ENCODE measurements around the gene RANBP3L.
"Not testable (repeated sequence)": the region's sequence is repeated elsewhere in the genome, so short reads cannot be mapped to it uniquely, and the experiment has no call there.

Gene RANBP3L, protein sequence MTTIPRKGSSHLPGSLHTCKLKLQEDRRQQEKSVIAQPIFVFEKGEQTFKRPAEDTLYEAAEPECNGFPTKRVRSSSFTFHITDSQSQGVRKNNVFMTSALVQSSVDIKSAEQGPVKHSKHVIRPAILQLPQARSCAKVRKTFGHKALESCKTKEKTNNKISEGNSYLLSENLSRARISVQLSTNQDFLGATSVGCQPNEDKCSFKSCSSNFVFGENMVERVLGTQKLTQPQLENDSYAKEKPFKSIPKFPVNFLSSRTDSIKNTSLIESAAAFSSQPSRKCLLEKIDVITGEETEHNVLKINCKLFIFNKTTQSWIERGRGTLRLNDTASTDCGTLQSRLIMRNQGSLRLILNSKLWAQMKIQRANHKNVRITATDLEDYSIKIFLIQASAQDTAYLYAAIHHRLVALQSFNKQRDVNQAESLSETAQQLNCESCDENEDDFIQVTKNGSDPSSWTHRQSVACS

DNA sequence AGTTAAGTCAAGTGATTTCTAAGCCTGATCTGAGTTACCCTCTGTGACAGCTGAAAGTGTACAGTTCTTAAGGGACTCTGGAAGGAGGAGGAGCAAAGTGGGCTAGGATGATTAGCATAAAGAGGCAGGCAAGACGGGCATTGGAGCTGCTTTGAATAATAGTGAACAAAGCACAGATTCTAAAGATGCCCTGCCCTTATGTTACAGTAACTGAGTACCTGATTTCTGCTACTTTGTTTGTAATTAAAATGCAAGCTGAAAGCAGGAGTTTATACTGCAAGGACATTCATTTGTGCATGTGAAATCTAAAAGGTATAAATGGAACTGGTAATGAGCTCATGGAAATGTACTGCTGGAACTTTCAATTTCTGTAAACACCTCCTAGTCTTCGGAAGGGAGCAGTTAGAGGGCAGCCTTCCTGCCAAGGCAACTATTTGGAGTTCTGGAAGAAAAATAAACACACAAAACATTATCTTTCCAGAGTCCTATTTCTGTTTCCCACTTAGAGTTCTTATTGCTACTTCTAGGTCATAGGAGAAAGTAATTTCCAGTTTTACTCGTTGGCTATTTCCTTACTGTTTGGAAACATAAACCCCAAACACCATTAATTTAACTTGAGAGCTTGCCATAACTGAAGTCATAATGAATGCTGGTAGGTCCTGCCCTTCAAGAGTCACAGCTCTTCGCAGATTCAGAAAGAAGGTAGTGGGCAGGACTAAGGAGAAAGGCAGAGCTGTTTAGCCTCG is at the start of gene RANBP3L:
Gene RANBP3L, minus strand, starts transcription at position 45 of the 746 bp plus-strand sequence. CDS start 486 bp downstream, outside the sequence.
- FAIRE-seq (peak; percentile 9), DNase-seq (ENCODE audit: low spot score) (no peak)

DNA sequence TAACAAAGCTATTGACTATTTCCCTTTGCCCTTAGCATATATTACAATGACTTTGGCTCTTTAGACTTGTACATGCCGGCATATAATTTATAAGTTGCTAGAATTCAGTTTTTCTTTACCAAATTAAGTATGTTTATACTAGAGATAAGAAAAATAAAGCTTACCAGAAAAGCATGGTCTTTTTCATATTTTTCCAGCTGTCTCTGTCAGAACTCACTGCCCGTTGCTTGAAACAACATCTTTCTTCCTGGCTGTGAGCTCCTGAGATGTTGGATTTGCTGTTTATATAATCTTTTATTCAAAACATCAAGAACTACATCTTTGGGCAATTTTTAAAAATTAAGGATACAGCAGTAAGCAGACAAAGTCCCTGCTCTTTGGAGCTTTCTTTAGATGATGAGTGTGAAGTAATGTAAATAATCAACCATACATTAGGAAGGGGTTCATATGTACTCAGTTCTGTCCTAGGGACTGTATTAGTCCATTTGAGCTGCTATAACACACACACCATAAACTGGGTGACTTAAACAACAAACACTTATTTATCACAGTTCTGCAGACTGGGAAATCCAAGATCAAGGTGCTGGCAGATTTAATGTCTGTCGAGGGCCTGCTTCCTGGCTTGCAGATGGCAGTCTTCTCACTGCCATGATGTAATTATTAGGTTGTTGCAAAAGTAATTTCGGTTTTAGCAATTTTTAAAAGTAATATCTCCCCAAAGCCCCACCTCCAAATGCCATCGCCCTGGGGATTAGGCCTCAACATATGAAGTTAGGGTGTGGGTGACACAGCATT is 45.4 kb upstream of the RANBP3L start:
- FAIRE-seq (peak; percentile 86), DNase-seq (ENCODE audit: low spot score) (no peak)

DNA sequence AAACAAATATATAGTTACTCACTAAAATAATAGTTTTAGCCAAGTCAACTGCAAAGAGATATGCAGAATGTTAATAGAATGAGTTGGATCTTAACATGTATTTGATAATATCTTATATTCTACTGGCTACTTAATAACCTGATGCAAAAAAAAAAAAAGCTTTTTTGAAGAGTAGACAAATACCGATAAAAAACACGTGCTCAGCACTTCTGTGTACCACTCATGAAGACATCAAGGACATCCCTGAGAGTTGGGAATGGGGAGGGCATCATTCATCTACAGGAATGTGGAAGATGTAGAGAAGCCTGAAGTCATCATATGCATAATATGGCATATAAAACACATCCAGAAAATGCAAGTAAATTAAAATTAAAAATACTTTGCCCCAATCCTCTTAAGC is 43.2 kb upstream of the RANBP3L start:
- DNase-seq (ENCODE audit: low spot score) (no peak), FAIRE-seq (no peak)

DNA sequence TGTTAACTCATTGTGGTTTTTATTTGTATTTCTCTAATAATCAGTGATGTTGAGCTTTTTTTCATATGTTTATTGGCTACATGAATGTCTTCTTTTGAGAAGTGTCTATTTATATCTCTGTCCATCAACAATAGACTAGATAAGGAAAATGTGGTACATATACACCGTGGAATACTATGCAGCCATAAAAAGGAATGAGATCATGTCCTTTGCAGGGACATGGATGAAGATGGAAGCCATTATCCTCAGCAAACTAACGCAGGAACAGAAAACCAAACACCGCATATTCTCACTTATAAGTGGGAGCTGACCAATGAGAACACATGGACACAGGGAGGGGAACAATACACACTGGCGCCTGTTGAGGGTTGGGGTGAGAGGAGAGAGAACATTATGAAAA is 40.0 kb upstream of the RANBP3L start:
- not testable (repeated sequence) for FAIRE-seq; DNase-seq (ENCODE audit: low spot score)

DNA sequence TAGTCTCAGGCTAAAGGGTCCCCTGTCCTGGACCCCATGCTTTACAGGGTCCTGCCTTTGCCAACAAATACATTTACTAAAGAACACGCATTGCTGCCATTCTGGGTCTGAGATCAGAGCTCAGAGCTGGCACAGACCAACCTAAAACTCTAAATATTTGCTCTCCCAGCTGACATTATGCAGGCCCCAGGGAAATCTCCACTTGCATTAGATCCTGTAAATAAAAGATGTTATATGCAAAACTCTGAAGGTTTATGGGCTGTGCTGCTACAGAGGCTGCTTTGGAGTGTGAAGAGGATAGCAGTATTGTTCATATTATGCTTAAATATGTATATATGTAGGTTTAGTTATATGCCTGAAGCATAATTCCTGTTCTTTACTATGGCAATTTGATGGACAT is 35.9 kb upstream of the RANBP3L start:
- FAIRE-seq (no peak), DNase-seq (ENCODE audit: low spot score) (no peak)

DNA sequence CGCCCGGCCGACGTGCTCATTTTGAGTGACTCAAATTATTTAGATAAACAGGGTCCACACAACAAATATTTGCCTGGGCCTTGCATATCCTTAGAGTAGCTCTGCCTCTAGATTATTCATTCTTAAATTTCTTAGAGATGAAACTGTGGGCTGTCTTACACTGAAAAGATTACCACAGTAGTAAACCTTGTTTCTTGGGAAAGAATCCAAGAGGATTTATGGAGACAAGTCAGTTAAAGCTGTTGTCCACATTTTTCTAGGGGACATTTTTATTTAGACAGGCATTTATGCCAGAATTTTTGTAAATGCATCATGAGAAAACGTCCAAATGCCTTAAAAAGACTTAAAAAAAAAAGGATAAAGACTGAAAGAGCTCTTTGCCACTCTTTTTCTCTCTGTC is 32.6 kb upstream of the RANBP3L start:
- DNase-seq (ENCODE audit: low spot score) (no peak), FAIRE-seq (no peak)

DNA sequence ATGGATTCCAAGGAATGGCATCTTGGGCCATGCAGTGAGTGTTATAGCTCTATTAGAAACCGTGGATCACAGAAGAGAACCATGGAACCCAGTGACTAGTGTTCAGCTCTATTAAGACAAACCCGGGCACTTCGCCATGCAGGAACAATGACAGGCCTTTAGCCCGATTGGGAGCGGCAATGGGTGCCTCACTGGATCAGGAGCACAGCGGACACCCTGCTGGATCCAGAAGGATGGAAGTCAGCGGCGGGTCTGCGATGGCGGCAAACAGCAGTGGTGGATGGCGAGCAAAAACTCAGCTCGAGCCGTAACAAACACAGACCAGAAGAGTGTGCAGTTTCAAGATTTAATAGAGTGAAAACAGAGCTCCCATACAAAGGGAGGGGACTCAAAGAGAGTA is 31.0 kb upstream of the RANBP3L start:
- DNase-seq (ENCODE audit: low spot score); FAIRE-seq: not testable (repeated sequence)

DNA sequence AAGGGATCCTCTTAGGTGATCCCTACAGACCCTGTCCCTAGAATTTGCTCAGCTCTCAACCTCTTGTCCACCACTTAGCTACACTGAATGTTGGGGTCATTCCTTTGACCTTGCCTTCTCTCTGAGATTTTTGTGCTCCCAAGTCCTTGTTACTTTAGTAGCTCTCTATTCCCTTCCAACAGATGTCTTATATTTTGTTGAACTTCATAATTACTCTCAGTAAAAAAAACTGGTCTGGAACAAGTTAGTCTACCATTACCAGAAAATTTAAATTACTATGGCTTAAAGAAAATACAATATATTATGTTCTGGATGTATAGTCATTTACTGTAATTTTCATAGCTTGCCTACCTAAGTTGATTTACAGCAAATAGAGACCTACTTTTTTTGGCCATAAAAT is 23.5 kb upstream of the RANBP3L start:
- FAIRE-seq (no peak), DNase-seq (ENCODE audit: low spot score) (no peak)

DNA sequence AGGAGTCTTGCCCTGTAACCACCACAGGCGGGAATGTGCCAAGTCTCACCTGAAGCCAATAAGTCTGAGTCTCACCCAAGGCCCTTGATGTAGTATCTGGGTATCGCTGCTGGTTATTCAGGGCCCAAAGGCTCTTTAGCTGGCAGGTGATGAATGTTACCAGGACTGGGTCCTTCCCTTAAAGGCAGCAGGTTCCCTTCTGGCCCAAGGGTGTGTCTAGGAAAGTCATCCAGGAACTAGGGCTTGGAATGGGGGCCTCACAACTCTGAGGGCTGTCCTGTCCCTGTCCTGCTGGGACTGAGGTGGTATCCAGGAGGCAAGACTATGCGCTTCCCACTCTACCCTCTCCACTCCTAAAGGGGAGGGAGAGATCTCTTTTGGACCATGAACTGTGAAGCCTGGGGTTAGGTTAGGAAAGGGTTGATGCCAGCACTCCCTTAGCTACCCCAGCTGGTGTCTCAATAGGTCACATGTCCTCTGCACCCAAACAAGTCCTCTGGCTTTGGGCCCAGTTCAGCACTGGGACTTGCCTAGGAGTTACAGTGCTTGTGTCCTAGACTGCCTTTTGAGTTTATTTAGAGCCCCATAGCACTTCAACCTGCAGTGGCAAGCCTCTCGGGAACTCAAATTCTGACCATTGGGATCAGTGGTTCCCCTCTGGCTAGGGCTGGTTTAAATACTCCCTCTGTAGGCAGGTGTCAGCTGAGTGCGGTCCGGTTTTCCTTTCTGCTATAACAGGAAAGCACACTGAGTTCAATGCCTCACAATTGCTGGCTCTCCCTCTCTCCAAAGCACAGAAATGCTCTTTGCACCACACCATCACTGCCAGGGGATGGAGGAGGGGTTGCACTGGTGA is 22.5 kb upstream of the RANBP3L start:
- peak; percentile 80 for FAIRE-seq

DNA sequence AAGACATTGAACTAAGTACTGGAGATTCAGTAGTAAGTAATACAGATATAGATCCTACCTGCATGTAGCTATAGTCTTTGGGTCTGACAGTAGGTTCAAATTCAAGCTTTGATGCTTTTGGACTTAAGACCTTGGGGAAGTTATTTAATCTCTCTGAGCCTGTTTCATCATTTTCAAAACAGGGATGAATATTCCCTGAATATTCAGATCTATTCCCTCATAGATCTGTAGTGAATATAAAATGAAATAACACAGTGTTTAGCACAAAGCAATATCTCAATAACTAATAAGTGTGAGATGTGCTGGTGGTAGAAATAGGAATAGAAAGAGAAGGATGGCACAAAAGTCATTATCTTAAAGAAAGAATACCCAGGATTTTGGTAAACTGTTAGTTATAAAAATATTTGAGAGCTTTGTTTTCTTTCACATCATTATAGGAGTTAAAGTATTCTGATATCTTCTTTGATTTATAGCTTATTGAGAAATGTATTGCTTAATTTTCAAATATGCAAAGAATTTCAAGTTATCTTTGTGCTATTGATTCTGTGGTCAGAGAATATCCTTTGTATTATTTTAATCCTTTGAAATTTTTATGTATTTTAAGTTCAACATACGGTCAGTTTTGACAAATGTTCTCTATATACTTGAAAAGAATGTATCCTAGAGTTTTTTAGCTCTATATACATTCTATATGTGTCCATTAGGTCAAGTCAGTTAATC is 11.4 kb upstream of the RANBP3L start:
- no peak for DNase-seq (ENCODE audit: low spot score)
- FAIRE-seq: peak; percentile 73

More for the DNA sequence above, 22.5 kb upstream of the RANBP3L start:
- no peak for DNase-seq (ENCODE audit: low spot score)

DNA sequence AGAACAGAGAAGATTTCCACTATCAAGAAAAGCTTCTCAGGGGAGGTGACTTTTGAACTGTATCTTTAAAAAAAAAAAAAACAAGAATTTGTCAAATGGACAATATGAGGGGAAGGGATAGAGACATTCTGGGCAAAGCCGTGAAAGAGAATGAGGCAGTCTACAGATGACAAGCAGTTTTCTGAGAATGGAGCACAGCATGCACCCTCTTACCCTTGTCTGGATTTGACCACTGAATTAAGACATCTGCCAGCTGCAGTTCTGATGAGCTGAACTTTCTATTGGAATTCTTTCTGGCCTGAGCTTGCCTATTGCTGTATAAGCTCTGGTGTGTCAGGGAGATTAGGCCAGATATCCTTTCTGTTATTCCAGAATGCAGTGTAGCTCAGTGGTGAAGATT is 10.3 kb upstream of the RANBP3L start:
- DNase-seq (ENCODE audit: low spot score) (no peak), FAIRE-seq (no peak)

DNA sequence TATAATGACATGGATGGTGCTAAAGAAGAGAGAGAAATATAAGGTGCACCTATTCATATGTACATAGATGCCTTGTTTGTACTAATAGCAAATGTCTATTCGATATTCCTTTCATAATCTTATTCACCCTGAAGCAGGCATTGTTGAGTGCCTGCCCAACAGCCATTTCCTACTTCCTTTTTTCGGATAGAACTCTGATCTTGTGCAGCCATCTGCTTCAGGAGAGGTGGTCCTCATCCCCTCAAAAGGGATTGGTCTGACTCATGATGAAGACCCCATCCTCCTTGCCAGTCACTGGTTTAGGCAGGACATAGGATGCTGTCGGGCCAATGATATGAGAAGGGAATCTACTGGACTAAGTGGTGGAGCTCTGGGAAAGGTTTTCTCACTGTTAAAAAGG is 8.4 kb upstream of the RANBP3L start:
- FAIRE-seq (no peak), DNase-seq (ENCODE audit: low spot score) (no peak)

DNA sequence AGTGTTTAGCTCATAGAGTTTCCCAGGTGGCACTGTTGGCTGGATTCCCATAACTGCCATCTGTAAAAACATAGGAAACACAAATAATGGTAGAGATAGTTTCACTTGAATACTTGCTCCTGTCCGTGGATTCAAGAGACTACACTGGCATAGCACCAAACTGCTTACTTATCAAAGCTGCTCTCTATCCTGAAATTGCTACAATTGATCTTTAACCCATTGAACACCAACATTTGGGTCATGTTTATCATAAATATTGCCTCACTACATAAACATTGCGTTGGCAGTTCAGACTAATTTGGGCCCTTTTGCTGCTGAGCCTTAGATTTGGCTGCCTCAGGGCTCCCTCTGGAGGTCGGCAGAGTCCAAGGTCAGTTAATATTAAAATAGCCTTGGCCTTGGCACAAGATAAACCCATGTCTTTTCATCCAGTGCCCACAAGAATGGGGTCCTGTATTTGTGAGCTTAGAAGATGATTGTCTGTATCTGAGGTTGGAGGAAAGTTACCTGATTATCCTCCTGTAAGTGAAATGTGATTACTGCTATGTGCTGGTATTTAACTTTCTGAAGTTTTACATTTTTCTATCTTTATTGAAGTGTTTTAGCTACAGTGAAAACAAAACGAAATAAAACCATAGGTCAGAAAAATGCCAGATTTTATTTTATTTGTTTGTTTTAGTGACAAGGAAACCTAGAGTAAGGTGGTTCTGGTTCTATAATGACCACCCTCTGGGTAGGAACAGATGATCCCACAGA is 4.0 kb upstream of the RANBP3L start:
- DNase-seq (ENCODE audit: low spot score): peak; percentile 59
- FAIRE-seq: no peak

DNA sequence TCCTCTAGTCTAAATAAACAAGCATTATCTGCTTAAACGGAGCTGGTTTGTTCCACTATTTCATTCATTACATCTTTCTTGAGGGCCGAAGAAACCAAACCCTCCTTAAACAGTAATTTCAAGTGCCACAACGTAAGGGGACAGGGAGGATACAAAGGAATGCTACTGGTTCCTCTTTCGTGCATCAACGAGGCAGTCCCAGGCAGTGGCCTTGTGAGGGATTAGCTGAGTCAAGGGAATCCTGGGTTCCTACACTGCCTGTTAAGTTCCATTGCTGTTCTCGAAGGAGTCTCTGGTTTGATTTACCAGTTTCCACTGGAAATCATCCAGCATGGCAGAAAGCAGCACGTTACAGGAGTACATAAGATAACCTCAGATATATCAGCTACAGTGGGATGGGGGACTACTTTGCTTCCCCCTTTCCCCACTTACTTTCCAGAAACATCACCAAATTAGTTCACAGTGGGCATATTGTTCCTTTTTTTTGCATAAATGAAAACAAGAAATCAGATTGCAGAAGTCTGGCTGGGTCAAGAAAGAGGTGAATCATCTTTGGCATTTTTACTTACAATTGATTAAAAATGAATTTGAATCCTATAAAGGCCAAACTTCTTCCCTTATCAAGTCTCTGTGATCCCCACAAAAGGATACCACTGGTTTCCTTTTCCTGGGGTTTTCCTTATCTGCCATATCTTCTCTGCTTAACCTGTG is 2.5 kb upstream of the RANBP3L start:
- DNase-seq (ENCODE audit: low spot score) (no peak), FAIRE-seq (no peak)

DNA sequence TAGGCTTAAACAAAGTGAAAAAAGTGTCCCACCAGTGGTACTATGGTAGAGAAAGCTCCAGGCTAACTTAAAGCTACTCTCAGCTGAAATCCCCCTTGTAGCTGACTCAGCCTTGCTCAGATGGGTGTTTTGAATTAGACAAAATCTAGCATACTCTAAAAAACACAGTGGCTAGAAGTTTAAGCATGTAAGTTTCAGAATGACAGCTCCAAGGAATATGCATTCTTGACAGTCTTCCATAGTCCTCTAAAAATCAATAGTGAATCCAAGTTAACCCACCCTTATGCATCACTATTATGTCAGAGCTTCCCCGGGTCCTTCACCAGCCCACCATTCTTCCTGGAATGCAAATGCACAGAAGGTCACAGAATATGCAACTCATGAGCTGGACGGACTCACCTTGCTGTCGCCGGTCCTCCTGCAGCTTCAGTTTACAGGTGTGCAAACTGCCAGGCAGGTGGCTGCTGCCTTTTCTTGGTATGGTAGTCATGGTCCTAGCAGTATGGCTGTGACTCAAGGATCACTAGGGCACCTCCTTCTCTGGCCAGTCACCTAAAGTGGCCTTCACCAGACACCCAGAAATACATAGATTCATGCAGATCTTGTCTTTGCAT is 668 bp downstream of the RANBP3L start:
- DNase-seq (ENCODE audit: low spot score) (no peak), FAIRE-seq (no peak)

DNA sequence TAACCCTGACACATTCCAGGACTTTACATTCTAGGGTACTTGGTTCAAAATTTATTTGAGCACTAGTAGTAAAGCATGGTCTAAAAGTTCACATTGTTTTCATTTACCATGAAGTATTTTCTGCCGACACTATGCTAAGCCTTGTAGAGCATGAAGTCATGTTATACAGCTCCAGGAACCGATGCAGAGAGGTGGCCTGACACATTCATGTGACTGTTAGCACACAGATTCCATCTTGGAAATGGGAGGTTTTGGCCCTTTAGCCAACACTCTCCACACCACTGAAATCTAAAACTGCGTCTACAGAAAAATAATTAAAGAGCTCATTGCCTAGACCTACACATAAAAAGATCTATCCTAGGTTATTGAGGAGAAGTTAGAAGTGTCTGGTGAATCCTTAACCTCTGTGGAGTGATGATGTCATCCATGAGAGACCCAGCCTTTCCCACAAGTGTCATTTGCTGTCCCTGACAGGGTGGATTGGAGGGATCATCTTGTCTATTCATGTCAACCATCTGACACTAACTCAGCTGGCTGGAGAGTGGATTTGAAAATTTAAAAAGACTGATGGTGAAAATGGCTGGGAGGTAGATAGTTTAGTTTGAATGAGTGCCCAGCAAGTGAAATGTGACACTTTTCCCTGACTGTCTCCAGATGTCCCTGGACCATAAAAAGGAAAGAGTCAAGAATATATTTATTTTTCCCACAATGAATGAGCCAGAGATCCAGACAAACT is 1.3 kb downstream of the RANBP3L start:
- no peak for DNase-seq (ENCODE audit: low spot score)
- FAIRE-seq: no peak

DNA sequence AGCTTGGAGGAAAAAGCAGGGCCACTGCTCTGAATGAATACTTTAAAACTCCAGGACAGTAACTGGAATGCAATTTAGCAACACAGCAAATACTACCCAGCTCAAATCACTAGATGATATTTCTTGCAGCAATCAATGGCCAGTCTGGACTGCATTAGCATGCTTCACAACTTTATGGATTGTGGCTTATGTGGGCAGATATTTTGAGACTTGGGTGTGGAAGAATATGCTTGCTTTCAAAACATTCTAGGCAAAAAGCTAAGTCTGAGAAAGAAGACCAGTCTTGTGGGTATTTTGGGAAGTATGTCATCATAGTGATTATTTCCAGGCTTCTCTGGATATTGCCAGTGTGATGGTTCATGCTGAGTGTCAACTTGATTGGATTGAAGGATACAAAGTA is 3.1 kb downstream of the RANBP3L start:
- DNase-seq (ENCODE audit: low spot score): no peak
- FAIRE-seq: no peak

DNA sequence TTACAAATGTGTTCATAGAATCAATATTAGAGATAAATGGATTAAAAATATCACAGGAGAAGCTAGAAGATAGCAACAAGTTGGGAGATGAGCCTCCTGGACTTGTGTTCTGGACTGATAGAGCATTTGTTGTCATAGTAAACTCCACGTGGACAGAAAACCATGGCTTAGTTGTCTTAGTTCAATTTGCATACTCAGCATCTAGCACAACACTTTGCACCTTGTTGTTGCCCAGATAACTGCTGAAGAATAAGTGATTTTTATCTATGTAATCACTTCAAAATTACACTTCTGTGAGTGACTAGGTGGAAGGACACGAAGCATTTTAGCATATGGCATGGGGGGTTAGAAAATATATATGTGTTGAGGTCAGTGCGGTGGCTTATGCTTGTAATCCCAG is 4.0 kb downstream of the RANBP3L start:
- no peak for FAIRE-seq
- DNase-seq (ENCODE audit: low spot score): no peak
